ENCODE results near the gene UIMC1. TPM values are rescaled to one million over a fixed set of nuclear protein-coding genes. Genes with fewer than 3 reads are reported as not detected.

UIMC1 gene
- polyA plus RNA-seq, 1 of the 3 experiments (the other 2 are of a cell fraction) = 19.9 TPM

GRCh38 chr5:176899296-176899891 is 107.2 kb downstream of the UIMC1 start, which contains the start of gene HK3 (continued):
- TF ChIP-seq RAD21 (IDR thresholded peaks at IDR 0.05; ENCODE audit: low read length) = no peak

GRCh38 chr5:176897263-176897662 is 109.3 kb downstream of the UIMC1 start:
- peaks cover 6% of the 10 kb centered on the region; the same call in 1 of the 2 replicates for H3K27me3 ChIP-seq (ENCODE audit: insufficient read depth)
- ChIA-PET POLR2A (no interaction called here), CTCF (interaction anchor here (0.8 to 1.4 kb wide), 2 partner anchors 61 to 236 kb away, joined by 3 to 4 read pairs; no protein-coding TSS in a partner anchor)
- DNase-seq = no peak
- no peak overlapping the region for H3K27ac ChIP-seq (ENCODE audit: low read depth in 2 of 2, low read length in 1 of 2)
- H3K9me2 ChIP-seq = no peaks in the 10 kb centered on the region
- H3K9ac ChIP-seq = no peak overlapping the region
- H3K4me1 ChIP-seq (ENCODE audit: control insufficient read depth in 1 of 2, insufficient read depth in 2 of 2, low read depth in 1 of 2, low read length in 1 of 2) = peaks cover 0 to 17% of the 10 kb centered on the region in 2 experiments; a peak in 1 of 4 replicates
- H2AFZ ChIP-seq (ENCODE audit: low read depth) = no peak overlapping the region
- H3K9me3 ChIP-seq = no peaks in the 10 kb centered on the region
- 74% methylated on average over 3 of the region's 3 CpGs for WGBS (ENCODE audit: low lambda C conversion rate)
- no peaks in the 10 kb centered on the region for H3K79me2 ChIP-seq (ENCODE audit: insufficient read depth)
- H3K36me3 ChIP-seq (replicated peaks in 1 of 2; ENCODE audit: control insufficient read depth in 1 of 2, insufficient read depth in 2 of 2, low read length in 1 of 2) = peaks cover 3 to 11% of the 10 kb centered on the region in 2 experiments
- H3F3A ChIP-seq (replicated peaks; ENCODE audit: insufficient read depth) = no peaks in the 10 kb centered on the region
- H4K20me1 ChIP-seq (ENCODE audit: insufficient read depth) = no peaks in the 10 kb centered on the region
- no peak overlapping the region for H3K4me3 ChIP-seq (ENCODE audit: low read depth in 2 of 2, low read length in 1 of 2)
- H3K4me2 ChIP-seq = no peak overlapping the region
- TF ChIP-seq POLR2AphosphoS5 (IDR thresholded peaks at IDR 0.05; ENCODE audit: low read depth, low read length) = no peak
- TF ChIP-seq, protein P1, sequence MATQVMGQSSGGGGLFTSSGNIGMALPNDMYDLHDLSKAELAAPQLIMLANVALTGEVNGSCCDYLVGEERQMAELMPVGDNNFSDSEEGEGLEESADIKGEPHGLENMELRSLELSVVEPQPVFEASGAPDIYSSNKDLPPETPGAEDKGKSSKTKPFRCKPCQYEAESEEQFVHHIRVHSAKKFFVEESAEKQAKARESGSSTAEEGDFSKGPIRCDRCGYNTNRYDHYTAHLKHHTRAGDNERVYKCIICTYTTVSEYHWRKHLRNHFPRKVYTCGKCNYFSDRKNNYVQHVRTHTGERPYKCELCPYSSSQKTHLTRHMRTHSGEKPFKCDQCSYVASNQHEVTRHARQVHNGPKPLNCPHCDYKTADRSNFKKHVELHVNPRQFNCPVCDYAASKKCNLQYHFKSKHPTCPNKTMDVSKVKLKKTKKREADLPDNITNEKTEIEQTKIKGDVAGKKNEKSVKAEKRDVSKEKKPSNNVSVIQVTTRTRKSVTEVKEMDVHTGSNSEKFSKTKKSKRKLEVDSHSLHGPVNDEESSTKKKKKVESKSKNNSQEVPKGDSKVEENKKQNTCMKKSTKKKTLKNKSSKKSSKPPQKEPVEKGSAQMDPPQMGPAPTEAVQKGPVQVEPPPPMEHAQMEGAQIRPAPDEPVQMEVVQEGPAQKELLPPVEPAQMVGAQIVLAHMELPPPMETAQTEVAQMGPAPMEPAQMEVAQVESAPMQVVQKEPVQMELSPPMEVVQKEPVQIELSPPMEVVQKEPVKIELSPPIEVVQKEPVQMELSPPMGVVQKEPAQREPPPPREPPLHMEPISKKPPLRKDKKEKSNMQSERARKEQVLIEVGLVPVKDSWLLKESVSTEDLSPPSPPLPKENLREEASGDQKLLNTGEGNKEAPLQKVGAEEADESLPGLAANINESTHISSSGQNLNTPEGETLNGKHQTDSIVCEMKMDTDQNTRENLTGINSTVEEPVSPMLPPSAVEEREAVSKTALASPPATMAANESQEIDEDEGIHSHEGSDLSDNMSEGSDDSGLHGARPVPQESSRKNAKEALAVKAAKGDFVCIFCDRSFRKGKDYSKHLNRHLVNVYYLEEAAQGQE (IDR thresholded peaks at IDR 0.05; ENCODE audit: low read depth, low read length) = no peak
- no peak for TF ChIP-seq RXRA (IDR thresholded peaks at IDR 0.05; ENCODE audit: borderline replicate concordance, low read depth)
- no peak for TF ChIP-seq EP300 (IDR thresholded peaks at IDR 0.05; ENCODE audit: borderline replicate concordance in 1 of 2, low read depth in 1 of 2, low read length in 1 of 2)
- TF ChIP-seq RCOR1 (IDR thresholded peaks at IDR 0.05; ENCODE audit: low read length) = no peak
- TF ChIP-seq MEF2A (IDR thresholded peaks at IDR 0.05; ENCODE audit: borderline replicate concordance, low read depth) = no peak
- no peak for TF ChIP-seq CHD2 (IDR thresholded peaks at IDR 0.05; ENCODE audit: low read length, partially characterized antibody)
- TF ChIP-seq ELF1 (IDR thresholded peaks at IDR 0.05) = no peak
- TF ChIP-seq RAD21 (IDR thresholded peaks at IDR 0.05; ENCODE audit: low read length) = no peak
- no peak for TF ChIP-seq NFIC (IDR thresholded peaks at IDR 0.05; ENCODE audit: borderline replicate concordance)
- TF ChIP-seq, protein P2, sequence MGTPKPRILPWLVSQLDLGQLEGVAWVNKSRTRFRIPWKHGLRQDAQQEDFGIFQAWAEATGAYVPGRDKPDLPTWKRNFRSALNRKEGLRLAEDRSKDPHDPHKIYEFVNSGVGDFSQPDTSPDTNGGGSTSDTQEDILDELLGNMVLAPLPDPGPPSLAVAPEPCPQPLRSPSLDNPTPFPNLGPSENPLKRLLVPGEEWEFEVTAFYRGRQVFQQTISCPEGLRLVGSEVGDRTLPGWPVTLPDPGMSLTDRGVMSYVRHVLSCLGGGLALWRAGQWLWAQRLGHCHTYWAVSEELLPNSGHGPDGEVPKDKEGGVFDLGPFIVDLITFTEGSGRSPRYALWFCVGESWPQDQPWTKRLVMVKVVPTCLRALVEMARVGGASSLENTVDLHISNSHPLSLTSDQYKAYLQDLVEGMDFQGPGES (IDR thresholded peaks at IDR 0.05; ENCODE audit: low read depth, low read length) = no peak
- TF ChIP-seq, protein P3, sequence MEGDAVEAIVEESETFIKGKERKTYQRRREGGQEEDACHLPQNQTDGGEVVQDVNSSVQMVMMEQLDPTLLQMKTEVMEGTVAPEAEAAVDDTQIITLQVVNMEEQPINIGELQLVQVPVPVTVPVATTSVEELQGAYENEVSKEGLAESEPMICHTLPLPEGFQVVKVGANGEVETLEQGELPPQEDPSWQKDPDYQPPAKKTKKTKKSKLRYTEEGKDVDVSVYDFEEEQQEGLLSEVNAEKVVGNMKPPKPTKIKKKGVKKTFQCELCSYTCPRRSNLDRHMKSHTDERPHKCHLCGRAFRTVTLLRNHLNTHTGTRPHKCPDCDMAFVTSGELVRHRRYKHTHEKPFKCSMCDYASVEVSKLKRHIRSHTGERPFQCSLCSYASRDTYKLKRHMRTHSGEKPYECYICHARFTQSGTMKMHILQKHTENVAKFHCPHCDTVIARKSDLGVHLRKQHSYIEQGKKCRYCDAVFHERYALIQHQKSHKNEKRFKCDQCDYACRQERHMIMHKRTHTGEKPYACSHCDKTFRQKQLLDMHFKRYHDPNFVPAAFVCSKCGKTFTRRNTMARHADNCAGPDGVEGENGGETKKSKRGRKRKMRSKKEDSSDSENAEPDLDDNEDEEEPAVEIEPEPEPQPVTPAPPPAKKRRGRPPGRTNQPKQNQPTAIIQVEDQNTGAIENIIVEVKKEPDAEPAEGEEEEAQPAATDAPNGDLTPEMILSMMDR (IDR thresholded peaks at IDR 0.05) = no peak
- TF ChIP-seq GATA2 (CRISPR knock-in tag; IDR thresholded peaks at IDR 0.05) = no peak
- TF ChIP-seq FOXM1 (IDR thresholded peaks at IDR 0.05; ENCODE audit: low read depth) = no peak
- TF ChIP-seq RFX5 (IDR thresholded peaks at IDR 0.05; ENCODE audit: low read length) = no peak
- TF ChIP-seq TCF12 (IDR thresholded peaks at IDR 0.05) = no peak
- TF ChIP-seq SIN3A (IDR thresholded peaks at IDR 0.05; ENCODE audit: borderline replicate concordance, low read depth, low read length) = no peak
- TF ChIP-seq SMC3 (IDR thresholded peaks at IDR 0.05; ENCODE audit: low read depth, low read length) = no peak
